H9 (cell line): ENCODE results near the gene FAM180B. TPM values are rescaled to one million over a fixed set of nuclear protein-coding genes. Genes with fewer than 3 reads are reported as not detected.

Experiments
- DNase-seq: peaks from one replicate; pipeline ENCODE4 v3.0.0-alpha.2; 2017
- H2AFZ ChIP-seq: one replicate; pipeline ENCODE4 v1.6.1; 2013; ENCODE audit warnings: mild to moderate bottlenecking, low read length, control low read depth, moderate library complexity
- H2AK5ac ChIP-seq: 2 replicates; pipeline ENCODE4 v1.6.1; 2013; ENCODE audit warnings: low read length, control low read depth, mixed read lengths; ENCODE audit not compliant: insufficient read length
- H2BK120ac ChIP-seq: one replicate; pipeline ENCODE4 v1.6.1; 2013; ENCODE audit warnings: low read depth, mild to moderate bottlenecking, low read length, control low read depth, inconsistent platforms; ENCODE audit not compliant: poor library complexity, severe bottlenecking
- H2BK12ac ChIP-seq: 2 replicates; pipeline ENCODE4 v1.6.1; 2013; ENCODE audit warnings: low read length, control low read depth, mixed read lengths, low read depth; ENCODE audit not compliant: insufficient read length
- H2BK15ac ChIP-seq: 2 replicates; pipeline ENCODE4 v1.6.1; 2013; ENCODE audit warnings: low read depth, low read length, control low read depth
- H2BK20ac ChIP-seq: one replicate; pipeline ENCODE4 v1.6.1; 2013; ENCODE audit warnings: low read depth, mild to moderate bottlenecking, low read length, control low read depth, inconsistent platforms; ENCODE audit not compliant: poor library complexity, severe bottlenecking
- H2BK5ac ChIP-seq: 2 replicates; pipeline ENCODE4 v1.6.1; 2013; ENCODE audit warnings: low read length, control low read depth, mixed read lengths; ENCODE audit not compliant: insufficient read length
- H3K14ac ChIP-seq: 2 replicates; pipeline ENCODE4 v1.6.1; 2013; ENCODE audit warnings: low read length, control low read depth; ENCODE audit not compliant: insufficient read depth
- H3K18ac ChIP-seq: 2 replicates; pipeline ENCODE4 v1.6.1; 2013; ENCODE audit warnings: low read depth, mild to moderate bottlenecking, mixed read lengths, low read length, control low read depth; ENCODE audit not compliant: insufficient read length
- H3K23ac ChIP-seq: 2 replicates; pipeline ENCODE4 v1.6.1; 2013; ENCODE audit warnings: low read length, control low read depth, mixed read lengths, low read depth; ENCODE audit not compliant: insufficient read length
- H3K23me2 ChIP-seq: 2 replicates; pipeline ENCODE4 v1.6.1; 2013; ENCODE audit warnings: low read depth, mild to moderate bottlenecking, mixed read lengths, low read length, control low read depth; ENCODE audit not compliant: insufficient read length, poor library complexity, severe bottlenecking
- H3K27ac ChIP-seq: 2 replicates; pipeline ENCODE4 v1.5.1; 2013; ENCODE audit warnings: low read length, control low read depth, mixed read lengths, low read depth; ENCODE audit not compliant: insufficient read length
- H3K27me3 ChIP-seq: 2 replicates; pipeline ENCODE4 v1.6.1; 2013; ENCODE audit warnings: low read length, control low read depth, inconsistent platforms; ENCODE audit not compliant: insufficient read depth
- H3K4ac ChIP-seq: 2 replicates; pipeline ENCODE4 v1.6.1; 2013; ENCODE audit warnings: low read depth, mild to moderate bottlenecking, control low read depth, inconsistent platforms, low read length, moderate library complexity
- H3K4me1 ChIP-seq: 2 replicates; pipeline ENCODE4 v1.6.1; 2013; ENCODE audit warnings: low read length, control low read depth, inconsistent platforms; ENCODE audit not compliant: insufficient read depth
- H3K4me2 ChIP-seq: 2 replicates; pipeline ENCODE4 v1.6.1; 2013; ENCODE audit warnings: low read length, control low read depth, mixed read lengths; ENCODE audit not compliant: insufficient read length, insufficient read depth
- H3K56ac ChIP-seq: 2 replicates; pipeline ENCODE4 v1.6.1; 2013; ENCODE audit warnings: low read depth, mild to moderate bottlenecking, mixed read lengths, low read length, control low read depth; ENCODE audit not compliant: insufficient read length
- H3K79me1 ChIP-seq: 2 replicates; pipeline ENCODE4 v1.6.1; 2013; ENCODE audit warnings: low read depth, mild to moderate bottlenecking, moderate library complexity, low read length, control low read depth, inconsistent platforms; ENCODE audit not compliant: insufficient read depth, poor library complexity, severe bottlenecking
- H3K79me2 ChIP-seq: 2 replicates; pipeline ENCODE4 v1.6.1; 2013; ENCODE audit warnings: low read length, control low read depth, inconsistent platforms; ENCODE audit not compliant: insufficient read depth
- H3K9ac ChIP-seq: 2 replicates; pipeline ENCODE4 v1.6.1; 2013; ENCODE audit warnings: low read length, control low read depth, mixed read lengths; ENCODE audit not compliant: insufficient read length; ENCODE audit errors: extremely low read depth
- H3K9me3 ChIP-seq: one replicate; pipeline ENCODE4 v1.6.1; 2013; ENCODE audit warnings: low read depth, low read length, inconsistent platforms; ENCODE audit not compliant: control insufficient read depth
- H3T11ph ChIP-seq: one replicate; pipeline ENCODE4 v1.6.1; 2013; ENCODE audit warnings: mild to moderate bottlenecking, low read length, control low read depth, inconsistent platforms
- H4K20me1 ChIP-seq: one replicate; pipeline ENCODE4 v1.6.1; 2013; ENCODE audit not compliant: control insufficient read depth, insufficient read length, insufficient read depth
- H4K5ac ChIP-seq: 2 replicates; pipeline ENCODE4 v1.6.1; 2013; ENCODE audit warnings: low read depth, mild to moderate bottlenecking, mixed read lengths, low read length, control low read depth; ENCODE audit not compliant: insufficient read length
- H4K8ac ChIP-seq: replicated peaks from 2 replicates; pipeline ENCODE4 v1.6.1; 2013; ENCODE audit warnings: low read length, control low read depth, mixed read lengths, low read depth; ENCODE audit not compliant: insufficient read length
- H4K91ac ChIP-seq: 2 replicates; pipeline ENCODE4 v1.6.1; 2013; ENCODE audit warnings: low read depth, mild to moderate bottlenecking, moderate library complexity, mixed read lengths, low read length, control low read depth; ENCODE audit not compliant: insufficient read length
- H3K27ac Mint-ChIP-seq, 3 experiments: 2 replicates in 2 of 3; 3 replicates in 1 of 3; pipeline ENCODE4 v1.8.0; 2020 to 2021; ENCODE audit warnings: mixed read lengths in 3 of 3, mild to moderate bottlenecking in 1 of 3, moderate library complexity in 1 of 3
- H3K27me3 Mint-ChIP-seq: 2 replicates; pipeline ENCODE4 v1.8.0; 2021; ENCODE audit warnings: low read depth, mild to moderate bottlenecking, moderate library complexity, mixed read lengths
- H3K36me3 Mint-ChIP-seq, 3 experiments: 2 replicates in 2 of 3; 3 replicates in 1 of 3; pipeline ENCODE4 v1.8.0; 2020 to 2021; ENCODE audit warnings: low read depth in 3 of 3, mixed read lengths in 3 of 3; ENCODE audit not compliant: insufficient read depth in 1 of 3
- H3K4me1 Mint-ChIP-seq, 2 experiments: 2 replicates each; pipeline ENCODE4 v1.8.0; 2020; ENCODE audit warnings: mixed read lengths in 2 of 2
- H3K4me3 Mint-ChIP-seq, 2 experiments: 2 replicates in 1 of 2; 3 replicates in 1 of 2; pipeline ENCODE4 v1.8.0; 2020 to 2021; ENCODE audit warnings: mild to moderate bottlenecking in 2 of 2, mixed read lengths in 2 of 2, moderate library complexity in 1 of 2
- H3K9me3 Mint-ChIP-seq, 2 experiments: 2 replicates in 1 of 2; 3 replicates in 1 of 2; pipeline ENCODE4 v1.8.0; 2020; ENCODE audit warnings: mild to moderate bottlenecking in 2 of 2, mixed read lengths in 2 of 2, moderate library complexity in 1 of 2
- WGBS: extraction: QIAGEN DNeasy Blood & Tissue Kit; methylation state at CpG from one replicate; pipeline ENCODE4 v1.1.7; 2013; ENCODE audit warnings: missing lambda C conversion rate, low lambda C conversion rate, mixed read lengths; ENCODE audit not compliant: insufficient read length; ENCODE audit errors: extremely low coverage; 5-methylcytosine and 5-hydroxymethylcytosine counted together
- total RNA-seq: library from RNA; stranded (reverse); gene quantifications from 2 replicates; pipeline ENCODE4 v1.2.1, GENCODE V29; 2021
- TF ChIP-seq, protein P1 (sequence below): fragments of 200-600 bp; sonication (generic); conservative IDR thresholded peaks from 3 replicates; pipeline ENCODE4 v1.8.0; 2021; ENCODE audit warnings: antibody characterized with exemption, mild to moderate bottlenecking

Gene FAM180B
- total RNA-seq, 1 experiment from 2014 or later, result 0.37 TPM

DNA sequence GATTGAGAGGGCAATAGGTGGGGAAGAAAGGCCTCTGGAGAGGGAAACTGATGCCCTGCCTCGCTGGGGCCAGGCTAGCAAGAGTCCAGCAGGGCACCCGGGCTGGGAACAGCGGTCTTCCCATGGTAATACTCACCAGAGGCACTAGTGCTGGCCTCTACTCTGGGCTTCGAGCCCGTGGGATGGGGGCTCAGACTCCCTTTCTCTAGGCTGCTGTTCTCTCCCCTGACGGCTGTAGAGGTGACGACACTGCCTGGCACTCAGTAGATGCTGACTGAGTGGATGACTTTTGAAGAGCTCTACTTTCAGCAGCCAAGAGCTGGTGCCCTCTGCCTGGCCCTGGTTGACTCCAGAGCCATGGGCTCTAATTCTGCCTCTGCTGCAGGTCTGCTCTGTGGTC lies 8.6 kb downstream of the FAM180B start:
- no peaks in the 10 kb centered on the region for H3K79me1 ChIP-seq
- no peak overlapping the region for H2BK120ac ChIP-seq
- Mint-ChIP-seq H3K4me1 (peaks cover 26 to 34% of the 10 kb centered on the region in 2 experiments), H3K9me3 (no peaks in the 10 kb centered on the region), H3K4me3 (peak overlapping the region; percentile 73 to 93), H3K27ac (no peak overlapping the region), H3K27me3 (peaks cover 41% of the 10 kb centered on the region), H3K36me3 (no peaks in the 10 kb centered on the region; a peak in 1 of 7 replicates)
- H3K79me2 ChIP-seq, result no peaks in the 10 kb centered on the region
- DNase-seq, result no peak
- no peak overlapping the region for H3K4ac ChIP-seq
- no peak overlapping the region for H3K56ac ChIP-seq
- H3K14ac ChIP-seq, result no peak overlapping the region
- no peak overlapping the region for H2AK5ac ChIP-seq
- H3K4me1 ChIP-seq, result no peaks in the 10 kb centered on the region
- no peaks in the 10 kb centered on the region for H3K9me3 ChIP-seq
- H3K27ac ChIP-seq, result no peak overlapping the region
- no peak overlapping the region for H3K23ac ChIP-seq
- H3K23me2 ChIP-seq, result peaks cover 13% of the 10 kb centered on the region
- no peak overlapping the region for H2BK12ac ChIP-seq
- TF ChIP-seq, protein P1, sequence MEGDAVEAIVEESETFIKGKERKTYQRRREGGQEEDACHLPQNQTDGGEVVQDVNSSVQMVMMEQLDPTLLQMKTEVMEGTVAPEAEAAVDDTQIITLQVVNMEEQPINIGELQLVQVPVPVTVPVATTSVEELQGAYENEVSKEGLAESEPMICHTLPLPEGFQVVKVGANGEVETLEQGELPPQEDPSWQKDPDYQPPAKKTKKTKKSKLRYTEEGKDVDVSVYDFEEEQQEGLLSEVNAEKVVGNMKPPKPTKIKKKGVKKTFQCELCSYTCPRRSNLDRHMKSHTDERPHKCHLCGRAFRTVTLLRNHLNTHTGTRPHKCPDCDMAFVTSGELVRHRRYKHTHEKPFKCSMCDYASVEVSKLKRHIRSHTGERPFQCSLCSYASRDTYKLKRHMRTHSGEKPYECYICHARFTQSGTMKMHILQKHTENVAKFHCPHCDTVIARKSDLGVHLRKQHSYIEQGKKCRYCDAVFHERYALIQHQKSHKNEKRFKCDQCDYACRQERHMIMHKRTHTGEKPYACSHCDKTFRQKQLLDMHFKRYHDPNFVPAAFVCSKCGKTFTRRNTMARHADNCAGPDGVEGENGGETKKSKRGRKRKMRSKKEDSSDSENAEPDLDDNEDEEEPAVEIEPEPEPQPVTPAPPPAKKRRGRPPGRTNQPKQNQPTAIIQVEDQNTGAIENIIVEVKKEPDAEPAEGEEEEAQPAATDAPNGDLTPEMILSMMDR, result no peak
- no peak overlapping the region for H3K9ac ChIP-seq
- no peak overlapping the region for H3K18ac ChIP-seq
- H3K4me2 ChIP-seq, result no peak overlapping the region
- H2BK5ac ChIP-seq, result no peak overlapping the region
- no peak overlapping the region for H3T11ph ChIP-seq
- no peak overlapping the region for H4K91ac ChIP-seq
- peaks cover 10% of the 10 kb centered on the region; the same call in 1 of the 2 replicates for H3K27me3 ChIP-seq
- no CpG with 5 or more reads among the region's 7 CpGs for WGBS
- H4K20me1 ChIP-seq, result no peaks in the 10 kb centered on the region
- no peak overlapping the region for H4K8ac ChIP-seq
- no peak overlapping the region for H4K5ac ChIP-seq
- no peak overlapping the region for H2AFZ ChIP-seq
- H2BK15ac ChIP-seq, result no peak overlapping the region
- H2BK20ac ChIP-seq, result no peak overlapping the region
